Coronary artery (tissue), 2 donors: ENCODE measurements around the gene PSMC4.

Experiments
- DNase-seq: peaks from one replicate; pipeline ENCODE4 v3.0.0-alpha.2; 2017; ENCODE audit warnings: low spot score
- H3K27ac ChIP-seq, 2 donors: fragments of 200-600 bp; sonication (generic); one replicate each; pipeline ENCODE4 v1.5.1; 2016 to 2019
- H3K4me3 ChIP-seq: fragments of 200-600 bp; sonication (generic); 2 replicates; pipeline ENCODE4 v1.5.1; 2016; ENCODE audit warnings: mild to moderate bottlenecking, moderate library complexity
- TF ChIP-seq, protein P1 (sequence below): fragments of 200-600 bp; sonication (generic); IDR thresholded peaks from one replicate; pipeline ENCODE4 v1.5.1; 2019; ENCODE audit warnings: antibody characterized with exemption

The PSMC4 gene

DNA sequence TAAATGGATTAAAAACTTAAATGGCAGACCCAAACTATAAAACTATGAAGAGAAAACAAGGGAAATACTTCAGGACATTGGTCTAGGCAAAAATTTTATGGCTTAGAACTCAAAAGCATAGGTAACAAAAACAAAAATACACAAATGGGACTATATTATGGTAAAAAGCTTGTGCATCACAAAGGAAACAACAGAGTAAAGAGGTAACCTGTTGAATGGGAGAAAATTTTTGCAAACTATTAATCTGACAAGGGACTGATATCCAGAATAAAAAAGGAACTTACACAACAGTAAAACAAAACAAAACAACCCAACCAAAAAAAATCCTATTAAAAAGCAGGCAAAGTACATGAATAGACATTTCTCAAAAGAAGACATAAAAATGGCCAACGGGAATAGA is 16.6 kb downstream of the PSMC4 start:
- no peak for DNase-seq

DNA sequence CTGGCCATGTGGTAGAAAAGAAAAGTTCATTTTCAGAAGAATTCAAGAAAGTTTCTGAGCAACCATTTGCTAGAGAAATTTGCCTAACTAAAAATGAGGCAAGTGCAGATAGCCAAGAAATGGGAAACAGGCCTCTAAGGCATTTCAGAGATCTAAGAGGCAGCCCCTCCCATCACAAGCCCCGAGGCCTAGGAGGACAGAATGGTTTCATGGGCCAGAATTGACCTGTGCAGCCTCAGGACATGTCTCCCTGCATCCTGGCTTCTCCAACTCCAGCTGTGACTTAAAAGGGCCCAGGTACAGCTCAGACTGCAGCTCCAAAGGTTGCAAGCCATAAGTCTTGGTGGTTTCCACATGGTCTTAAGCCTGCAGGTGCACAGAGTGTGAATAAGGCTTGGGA is 22.6 kb downstream of the PSMC4 start:
- H3K27ac ChIP-seq: no peak overlapping the region

More for the DNA sequence above, 16.6 kb downstream of the PSMC4 start:
- TF ChIP-seq, protein P1, sequence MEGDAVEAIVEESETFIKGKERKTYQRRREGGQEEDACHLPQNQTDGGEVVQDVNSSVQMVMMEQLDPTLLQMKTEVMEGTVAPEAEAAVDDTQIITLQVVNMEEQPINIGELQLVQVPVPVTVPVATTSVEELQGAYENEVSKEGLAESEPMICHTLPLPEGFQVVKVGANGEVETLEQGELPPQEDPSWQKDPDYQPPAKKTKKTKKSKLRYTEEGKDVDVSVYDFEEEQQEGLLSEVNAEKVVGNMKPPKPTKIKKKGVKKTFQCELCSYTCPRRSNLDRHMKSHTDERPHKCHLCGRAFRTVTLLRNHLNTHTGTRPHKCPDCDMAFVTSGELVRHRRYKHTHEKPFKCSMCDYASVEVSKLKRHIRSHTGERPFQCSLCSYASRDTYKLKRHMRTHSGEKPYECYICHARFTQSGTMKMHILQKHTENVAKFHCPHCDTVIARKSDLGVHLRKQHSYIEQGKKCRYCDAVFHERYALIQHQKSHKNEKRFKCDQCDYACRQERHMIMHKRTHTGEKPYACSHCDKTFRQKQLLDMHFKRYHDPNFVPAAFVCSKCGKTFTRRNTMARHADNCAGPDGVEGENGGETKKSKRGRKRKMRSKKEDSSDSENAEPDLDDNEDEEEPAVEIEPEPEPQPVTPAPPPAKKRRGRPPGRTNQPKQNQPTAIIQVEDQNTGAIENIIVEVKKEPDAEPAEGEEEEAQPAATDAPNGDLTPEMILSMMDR: no peak
- Histone ChIP-seq H3K27ac (no peak overlapping the region), H3K4me3 (no peak overlapping the region)

DNA sequence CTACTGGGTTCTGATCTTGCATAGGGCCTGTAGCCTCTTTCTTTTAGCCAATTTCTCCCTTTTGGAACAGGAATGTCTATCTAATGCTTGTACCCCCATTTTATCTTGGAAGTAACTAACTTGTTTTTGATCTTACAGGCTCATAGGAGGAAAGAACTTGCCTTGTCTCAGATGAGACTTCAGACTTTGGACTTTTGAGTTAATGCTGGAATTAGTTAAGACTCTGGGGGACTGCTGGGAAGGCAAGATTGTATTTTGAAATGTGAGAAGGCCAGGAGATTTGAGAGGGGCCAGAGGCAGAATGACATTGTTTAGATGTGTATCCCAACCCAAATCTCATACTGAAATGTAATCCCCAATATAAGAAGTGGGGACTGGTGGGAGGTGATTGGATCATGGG is 23.4 kb downstream of the PSMC4 start:
- Histone ChIP-seq H3K4me3 (no peak overlapping the region), H3K27ac (no peak overlapping the region)
- no peak for DNase-seq
- TF ChIP-seq, protein P1: no peak

More for the DNA sequence above, 22.6 kb downstream of the PSMC4 start:
- TF ChIP-seq, protein P1: no peak
- no peak for DNase-seq
- no peak overlapping the region for H3K4me3 ChIP-seq

DNA sequence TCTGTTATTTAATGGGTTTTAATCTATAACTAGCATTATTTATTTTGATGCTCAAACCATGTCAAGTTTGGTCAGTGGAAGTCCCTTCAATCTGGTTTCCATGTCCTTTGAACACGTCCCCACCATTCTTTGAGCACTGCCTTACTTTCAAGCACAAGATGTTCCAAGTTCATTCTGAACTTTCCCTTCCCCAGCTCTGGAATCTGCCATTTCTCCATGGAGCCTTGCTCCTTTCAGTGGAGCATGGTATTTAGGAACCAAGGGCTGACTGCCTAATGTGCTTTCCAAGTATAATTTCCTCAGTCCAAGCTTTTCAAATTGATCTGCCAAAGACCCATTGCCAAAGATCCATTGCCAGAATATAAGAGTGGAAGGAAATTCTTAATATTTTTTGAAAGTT is 24.8 kb downstream of the PSMC4 start:
- no peak for DNase-seq
- Histone ChIP-seq H3K27ac (no peak overlapping the region), H3K4me3 (peak overlapping the region; percentile 81)
- TF ChIP-seq, protein P1: no peak

GRCh38 chr19:39996218-39996810 is 25.3 kb downstream of the PSMC4 start:
- peak overlapping the region; percentile 81 for H3K4me3 ChIP-seq
- TF ChIP-seq, protein P1: no peak
- peak overlapping the region; percentile 71 to 93 for H3K27ac ChIP-seq
- DNase-seq: no peak

DNA sequence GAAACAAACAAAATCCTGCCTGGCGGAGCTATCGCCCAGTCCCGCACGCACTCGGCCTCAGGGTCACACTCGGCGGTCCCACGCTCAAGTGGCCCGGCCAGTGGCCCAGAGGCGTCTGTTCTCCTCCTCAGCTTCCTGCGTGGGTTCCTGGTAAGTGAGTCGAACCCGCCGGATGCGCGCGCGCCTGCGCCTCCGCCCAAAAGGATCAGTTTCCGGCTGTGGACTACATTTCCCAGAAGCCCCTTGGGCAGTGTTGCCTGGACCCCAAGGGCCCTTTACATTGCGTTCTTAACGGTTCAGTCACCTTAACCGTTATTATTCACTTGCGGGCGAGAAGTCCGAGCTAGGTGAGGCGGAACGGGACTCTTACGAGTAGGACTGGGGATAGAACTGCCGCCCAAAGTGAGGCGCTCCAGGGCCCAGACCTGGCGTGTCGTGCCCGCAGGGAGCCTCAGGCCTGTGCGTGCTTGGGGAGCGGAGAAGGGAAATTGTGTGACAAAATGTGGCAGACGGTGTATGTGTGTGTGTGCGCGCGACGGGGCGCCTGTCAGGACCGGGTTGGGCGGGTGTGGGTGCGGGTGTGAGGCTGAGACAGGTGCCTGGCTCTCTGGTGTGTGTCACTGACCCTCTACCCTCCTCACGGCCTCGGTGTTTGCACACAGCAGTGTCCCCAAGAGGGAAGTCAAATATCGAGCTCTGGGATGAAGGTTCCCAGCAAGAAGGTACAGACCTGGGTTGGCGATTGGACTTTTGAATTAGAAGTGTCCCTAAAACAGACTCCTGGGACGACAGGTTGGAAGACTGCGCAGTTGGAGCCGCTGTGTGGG is 26.1 kb downstream of the PSMC4 start, which contains the start of gene ZNF546:
ZNF546 (plus strand) TSS at position 250 of the 827 bp plus-strand sequence. CDS start 1,267 bp downstream, outside the sequence.
- peak; percentile 95 for DNase-seq
- TF ChIP-seq, protein P1: no peak
- peak within 1 kb of the TSS; percentile 81 for H3K4me3 ChIP-seq
- H3K27ac ChIP-seq: peak within 1 kb of the TSS; percentile 71 to 93
